ENCODE results near the gene IL36G. TPM values are rescaled to one million over a fixed set of nuclear protein-coding genes. Genes with fewer than 3 reads are reported as not detected.
"Not testable (repeated sequence)": the region's sequence is repeated elsewhere in the genome, so short reads cannot be mapped to it uniquely, and the experiment has no call there.

Gene IL36G
- not detected in 2 replicates for total RNA-seq (2014; rRNA removed; shearing (Covaris generic))
- not detected in 2 replicates for total RNA-seq (2022)
- percentile 14 among the genes with signal in this experiment for Bru-seq, nascent RNA
- BruChase-seq, experiment 1, labeled RNA remaining after a 6-hour chase = not detected
- percentile 7 among the genes with signal in this experiment for BruChase-seq, experiment 2, labeled RNA remaining after a 2-hour chase
- long read RNA-seq = 0 reads

GRCh38 chr2:112977559-112978056 is at the start of gene IL36G:
Gene IL36G, plus strand, starts transcription at chr2:112978006. Its CDS starts 633 bp downstream, at chr2:112978639.
- ChIA-PET CTCF (ENCODE audit: unreplicated experiment) (no interaction called here), POLR2A (interaction anchor here (0.6 kb wide), 1 partner anchor 1784 kb away, joined by 3 read pairs; no protein-coding TSS in a partner anchor)
- no peak within 1 kb of the TSS for H2AFZ ChIP-seq (ENCODE audit: low read length)
- no peak within 1 kb of the TSS for H3K4me2 ChIP-seq (ENCODE audit: low read length)
- no peak for DNase-seq (ENCODE audit: low spot score)
- intact Hi-C loops (cut with micrococcal nuclease; ENCODE audit: unreplicated experiment) = no loop called here
- no peak within 1 kb of the TSS for H3K4me3 ChIP-seq (ENCODE audit: low read depth, low read length, poor library complexity, severe bottlenecking)
- H3K27ac ChIP-seq (ENCODE audit: low read depth, low read length, poor library complexity, severe bottlenecking) = no peak within 1 kb of the TSS
- H4K20me1 ChIP-seq (ENCODE audit: insufficient read depth, low read length) = no peaks in the 10 kb centered on the region
- H3K36me3 ChIP-seq (ENCODE audit: insufficient read depth, low read length) = no peaks in the 10 kb centered on the region
- no peaks in the 10 kb centered on the region for H3K9me2 ChIP-seq (ENCODE audit: insufficient read depth, low read length)
- H3K79me2 ChIP-seq (ENCODE audit: insufficient read depth, low read depth, low read length) = no peaks in the 10 kb centered on the region
- no peaks in the 10 kb centered on the region for H3K4me1 ChIP-seq (ENCODE audit: insufficient read depth, low read length, poor library complexity, severe bottlenecking)
- TF ChIP-seq, protein P1, sequence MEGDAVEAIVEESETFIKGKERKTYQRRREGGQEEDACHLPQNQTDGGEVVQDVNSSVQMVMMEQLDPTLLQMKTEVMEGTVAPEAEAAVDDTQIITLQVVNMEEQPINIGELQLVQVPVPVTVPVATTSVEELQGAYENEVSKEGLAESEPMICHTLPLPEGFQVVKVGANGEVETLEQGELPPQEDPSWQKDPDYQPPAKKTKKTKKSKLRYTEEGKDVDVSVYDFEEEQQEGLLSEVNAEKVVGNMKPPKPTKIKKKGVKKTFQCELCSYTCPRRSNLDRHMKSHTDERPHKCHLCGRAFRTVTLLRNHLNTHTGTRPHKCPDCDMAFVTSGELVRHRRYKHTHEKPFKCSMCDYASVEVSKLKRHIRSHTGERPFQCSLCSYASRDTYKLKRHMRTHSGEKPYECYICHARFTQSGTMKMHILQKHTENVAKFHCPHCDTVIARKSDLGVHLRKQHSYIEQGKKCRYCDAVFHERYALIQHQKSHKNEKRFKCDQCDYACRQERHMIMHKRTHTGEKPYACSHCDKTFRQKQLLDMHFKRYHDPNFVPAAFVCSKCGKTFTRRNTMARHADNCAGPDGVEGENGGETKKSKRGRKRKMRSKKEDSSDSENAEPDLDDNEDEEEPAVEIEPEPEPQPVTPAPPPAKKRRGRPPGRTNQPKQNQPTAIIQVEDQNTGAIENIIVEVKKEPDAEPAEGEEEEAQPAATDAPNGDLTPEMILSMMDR (conservative IDR thresholded peaks at IDR 0.05; ENCODE audit: low read length) = no peak
- TF ChIP-seq EZH2phosphoT487 (IDR thresholded peaks at IDR 0.05; ENCODE audit: borderline replicate concordance, low read depth, low read length) = no peak
- no TSS peak for BruUV-seq (replicated peaks)
- H3K9me3 ChIP-seq (ENCODE audit: low read length) = no peaks in the 10 kb centered on the region

- Histone ChIP-seq H3K79me2 (ENCODE audit: insufficient read depth, low read depth, low read length) (no peaks in the 10 kb centered on the region), H2AFZ (ENCODE audit: low read length) (no peak overlapping the region), H3K9me2 (ENCODE audit: insufficient read depth, low read length) (no peaks in the 10 kb centered on the region), H3K4me1 (ENCODE audit: insufficient read depth, low read length, poor library complexity, severe bottlenecking) (peaks cover 6% of the 10 kb centered on the region), H3K4me2 (ENCODE audit: low read length) (no peak overlapping the region), H3K4me3 (ENCODE audit: low read depth, low read length, poor library complexity, severe bottlenecking) (no peak overlapping the region), H3K9me3 (ENCODE audit: low read length) (no peaks in the 10 kb centered on the region), H3K27ac (ENCODE audit: low read depth, low read length, poor library complexity, severe bottlenecking) (no peak overlapping the region), H4K20me1 (ENCODE audit: insufficient read depth, low read length) (no peaks in the 10 kb centered on the region), H3K36me3 (ENCODE audit: insufficient read depth, low read length) (no peaks in the 10 kb centered on the region)
- no TSS peak for BruUV-seq (replicated peaks)
- intact Hi-C loops (cut with micrococcal nuclease; ENCODE audit: unreplicated experiment) = no loop called here
- TF ChIP-seq, protein P1 (conservative IDR thresholded peaks at IDR 0.05; ENCODE audit: low read length) = no peak
- TF ChIP-seq EZH2phosphoT487 (IDR thresholded peaks at IDR 0.05; ENCODE audit: borderline replicate concordance, low read depth, low read length) = no peak
- ChIA-PET CTCF (ENCODE audit: unreplicated experiment) (no interaction called here), POLR2A (no interaction called here)
- DNase-seq (ENCODE audit: low spot score) = no peak
These were observed 44.5 kb upstream of the IL36G start for GRCh38 chr2:112933261-112933660.

DNA sequence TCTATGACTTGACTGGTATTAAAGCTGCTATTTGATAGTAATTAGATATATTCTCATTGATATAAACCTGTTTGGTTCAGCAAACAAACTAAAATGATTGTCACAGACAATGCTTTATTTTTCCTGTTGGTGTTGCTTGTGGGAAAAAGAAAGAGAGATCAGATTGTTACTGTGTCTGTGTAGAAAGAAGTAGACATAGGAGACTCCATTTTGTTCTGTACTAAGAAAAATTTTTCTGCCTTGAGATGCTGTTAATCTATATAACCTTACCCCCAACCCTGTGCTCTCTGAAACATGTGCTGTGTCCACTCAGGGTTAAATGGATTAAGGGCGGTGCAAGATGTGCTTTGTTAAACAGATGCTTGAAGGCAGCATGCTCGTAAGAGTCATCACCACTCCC is 43.7 kb upstream of the IL36G start:
- BruUV-seq (replicated peaks); DNase-seq (ENCODE audit: low spot score); POLR2A ChIA-PET; H2AFZ ChIP-seq (ENCODE audit: low read length); H4K20me1 ChIP-seq (ENCODE audit: insufficient read depth, low read length); CTCF ChIA-PET (ENCODE audit: unreplicated experiment); H3K79me2 ChIP-seq (ENCODE audit: insufficient read depth, low read depth, low read length); H3K9me2 ChIP-seq (ENCODE audit: insufficient read depth, low read length); H3K27ac ChIP-seq (ENCODE audit: low read depth, low read length, poor library complexity, severe bottlenecking); H3K36me3 ChIP-seq (ENCODE audit: insufficient read depth, low read length); H3K4me2 ChIP-seq (ENCODE audit: low read length); intact Hi-C loops (cut with micrococcal nuclease; ENCODE audit: unreplicated experiment); H3K4me1 ChIP-seq (ENCODE audit: insufficient read depth, low read length, poor library complexity, severe bottlenecking); H3K9me3 ChIP-seq (ENCODE audit: low read length); H3K4me3 ChIP-seq (ENCODE audit: low read depth, low read length, poor library complexity, severe bottlenecking): not testable (repeated sequence)
